Heart left ventricle (tissue), 13 donors: ENCODE data around the gene SLC12A4.

ENCODE experiments used
- CTCF ChIP-seq, 12 donors: fragments of 200-600 bp; sonication (generic) in 4 of 12; IDR thresholded peaks; one replicate each; pipeline versions ENCODE4 v1.5.0 to v1.8.0; 2018 to 2022; ENCODE audit warnings: antibody characterized with exemption in 12 of 12, mild to moderate bottlenecking in 5 of 12
- POLR2A ChIP-seq, 2 donors: fragments of 450-650 bp; IDR thresholded peaks; one replicate each; pipeline ENCODE4 v1.6.1; 2017; ENCODE audit warnings: antibody characterized with exemption in 2 of 2, mild to moderate bottlenecking in 2 of 2, moderate library complexity in 2 of 2
- donor health status: ischemic (EF 13 %, LVEDD 7.1; RV severe dilation, severe dysfunction).
- donor health status: DM: no; HTN: yes; CAD: no.
- donor health status: DM: no; HTN: no; CAD: no.
- donor health status: ischemic (EF 25% LVEDD 6.9; RV normal size, moderate dysfunction).
- donor health status: ischemic (EF 25% LVEDD 5.7; RV mildly dilated, moderate dysfunction).
- donor health status: ischemic (EF 35%, LVEDD 5.7; RV mildly dilated, moderate dysfunction).
- donor health status: nonischemic (EF 11% LVEDD 7.7; RV severe dilation, severe dysfunction).
- donor health status: DM: yes; HTN: yes; CAD: no.
- donor health status: PGD.
- donor health status: ischemic (EF 29% LVEDD 5.4; RV normal size, mild dysfunction).
- donor health status: nonischemic (EF 23%, LVEDD 6.1; RV moderate dilation, normal function).

GRCh38 chr16:67953641-67954375, 14.6 kb downstream of the SLC12A4 start:
- TF ChIP-seq CTCF (IDR thresholded peaks at IDR 0.05): no peak
- no peak for TF ChIP-seq POLR2A (IDR thresholded peaks at IDR 0.05)
